NCI-H446 (cell line): Measurements from ENCODE around the gene SPAG16.
"Not testable (repeated sequence)": the region's sequence is repeated elsewhere in the genome, so short reads cannot be mapped to it uniquely, and the experiment has no call there.

Experiments
- DNase-seq, 2 experiments: peaks; one replicate each; lab custom pipeline; 2025; lab: John Stamatoyannopoulos, UW

The SPAG16 gene

DNA sequence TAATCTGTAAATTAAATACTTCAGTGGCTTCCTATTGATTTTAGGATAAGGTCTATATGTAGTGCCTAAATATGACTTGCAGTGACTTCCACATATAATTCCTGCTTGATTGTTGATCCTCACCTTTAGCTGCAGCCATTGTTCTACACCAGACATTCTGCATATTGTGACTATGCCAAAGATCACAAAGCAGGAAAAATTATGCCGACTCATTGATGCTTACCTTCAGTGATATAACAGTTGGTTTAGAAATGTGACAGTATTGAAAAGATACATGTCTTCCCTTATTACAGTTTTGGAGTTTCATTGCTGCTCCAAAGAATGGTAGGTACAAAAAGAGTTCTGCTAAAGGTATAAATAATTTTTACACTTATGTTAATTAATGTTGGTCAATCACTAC lies 12.3 kb upstream of the SPAG16 start:
- DNase-seq, result no peak

- no peak for DNase-seq
Measured at GRCh38 chr2:213274143-213274542, 10.1 kb upstream of the SPAG16 start.

- no peak for DNase-seq
Measured at GRCh38 chr2:213275265-213275664, 9.0 kb upstream of the SPAG16 start.

GRCh38 chr2:213277134-213277533 lies 7.1 kb upstream of the SPAG16 start:
- not testable (repeated sequence) for DNase-seq

- no peak for DNase-seq
Measured at GRCh38 chr2:213279116-213279620, 5.1 kb upstream of the SPAG16 start.

GRCh38 chr2:213279971-213280370 lies 4.3 kb upstream of the SPAG16 start:
- peak in 1 of 2 experiments; percentile 16 for DNase-seq

GRCh38 chr2:213281156-213281555 lies 3.1 kb upstream of the SPAG16 start:
- DNase-seq, result no peak

DNA sequence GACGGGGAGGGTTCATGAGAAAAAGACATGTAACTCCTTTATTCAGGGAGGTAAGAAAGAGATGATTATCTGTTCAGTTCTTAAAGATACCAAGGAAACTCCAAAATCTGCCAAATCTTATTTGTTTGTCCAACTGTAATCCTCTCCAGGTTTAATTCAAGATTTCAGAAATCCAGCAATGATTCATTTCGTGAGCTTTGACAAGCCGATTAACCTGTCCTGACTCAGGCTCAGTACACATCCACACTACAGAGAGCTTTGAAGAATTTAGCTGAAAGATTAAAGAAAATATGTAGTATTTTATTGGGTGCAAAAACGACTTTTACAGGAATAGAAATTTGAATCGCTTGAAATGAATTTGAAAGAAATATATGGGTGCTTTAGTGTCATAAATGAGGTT lies 1.1 kb downstream of the SPAG16 start:
- DNase-seq, result no peak

DNA sequence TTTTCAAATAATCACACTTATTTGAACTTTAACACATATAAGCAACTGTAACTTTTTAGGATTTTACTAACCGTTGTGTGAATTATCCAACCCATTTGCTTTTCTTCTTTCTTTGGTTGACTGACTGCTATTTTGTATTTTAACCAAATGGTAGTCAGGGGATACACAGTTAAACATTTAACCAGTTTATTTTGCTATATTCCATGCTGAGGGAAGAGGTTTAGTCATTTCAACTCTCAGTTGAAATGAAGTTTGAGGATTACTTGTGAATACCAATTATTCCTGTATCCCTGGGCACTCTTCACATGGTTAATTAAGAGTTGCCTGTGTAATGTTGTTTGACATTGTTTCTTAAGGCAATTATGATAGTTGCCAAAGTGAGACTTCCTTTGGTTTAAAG lies 1.9 kb downstream of the SPAG16 start:
- DNase-seq, result no peak

DNA sequence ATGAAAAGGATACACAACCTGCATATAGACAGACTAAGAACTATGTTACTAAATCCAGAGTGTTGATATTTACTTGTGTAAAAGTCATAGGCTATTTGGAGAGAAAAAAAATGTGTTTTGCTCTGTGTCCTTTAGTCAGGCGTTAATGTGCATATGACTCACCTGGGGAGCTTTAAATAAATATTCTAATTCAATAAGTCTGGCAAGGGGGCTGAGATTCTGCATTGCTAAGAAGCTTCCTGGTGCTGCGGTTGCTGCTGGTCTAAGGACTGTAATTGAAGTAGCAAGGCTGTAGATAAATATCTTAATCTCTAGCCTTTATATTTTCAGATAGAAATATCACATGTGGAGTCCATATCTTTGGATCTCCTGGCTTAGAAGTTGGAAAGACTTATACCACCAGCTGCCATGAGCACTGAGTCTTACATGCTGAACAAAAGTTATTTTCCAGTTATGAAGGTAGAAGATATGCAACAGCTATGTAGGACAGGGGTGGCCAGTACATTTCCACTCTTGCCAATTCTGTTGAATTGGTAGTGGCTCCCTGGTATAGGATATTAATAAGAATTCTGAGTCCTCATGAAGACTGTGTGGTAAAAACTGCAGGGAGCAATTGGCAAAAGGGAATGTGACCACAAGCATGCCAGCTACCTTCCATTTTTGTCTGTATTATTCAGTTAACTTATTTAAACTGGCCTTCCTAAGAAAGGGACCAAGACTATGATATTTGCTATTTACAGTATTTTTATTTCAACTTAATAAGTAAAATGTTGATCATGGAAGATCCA lies 4.8 kb downstream of the SPAG16 start:
- no peak for DNase-seq

- no peak for DNase-seq
Measured at GRCh38 chr2:213290501-213290900, 6.2 kb downstream of the SPAG16 start.

- no peak for DNase-seq
Measured at GRCh38 chr2:213296270-213296669, 12.0 kb downstream of the SPAG16 start.

GRCh38 chr2:213306316-213306942 lies 22.2 kb downstream of the SPAG16 start:
- DNase-seq, result peak; percentile 92 to 97

- peak; percentile 16 to 21 for DNase-seq
Measured at GRCh38 chr2:213315168-213315876, 31.1 kb downstream of the SPAG16 start.

- peak; percentile 43 to 81 for DNase-seq
Measured at GRCh38 chr2:213316001-213316735, 31.9 kb downstream of the SPAG16 start.

DNA sequence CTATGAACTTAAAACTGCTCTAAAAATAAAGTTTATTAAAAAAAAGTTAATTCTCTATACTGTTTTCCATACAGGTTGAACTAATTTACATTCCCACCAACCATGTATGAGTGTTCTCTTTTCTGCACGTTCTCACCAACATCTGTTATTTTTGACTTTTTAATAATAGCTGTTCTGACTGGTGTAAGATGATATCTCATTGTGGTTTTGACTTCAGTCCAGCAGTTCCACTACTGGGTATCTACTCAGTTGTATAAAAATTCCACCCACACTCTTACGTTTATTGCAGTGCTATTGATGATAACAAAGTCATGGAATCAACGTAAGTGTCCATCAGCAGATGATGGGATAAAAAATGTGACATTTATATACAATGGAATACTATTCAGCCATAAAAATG lies 33.7 kb downstream of the SPAG16 start:
- no peak for DNase-seq

- no peak for DNase-seq
Measured at GRCh38 chr2:213320604-213321003, 36.3 kb downstream of the SPAG16 start.

- DNase-seq, result no peak
Measured at GRCh38 chr2:213336253-213336770, 52.0 kb downstream of the SPAG16 start.

GRCh38 chr2:213353419-213353818 lies 69.2 kb downstream of the SPAG16 start:
- no peak for DNase-seq

- DNase-seq, result no peak
Measured at GRCh38 chr2:213376644-213377043, 92.4 kb downstream of the SPAG16 start.

DNA sequence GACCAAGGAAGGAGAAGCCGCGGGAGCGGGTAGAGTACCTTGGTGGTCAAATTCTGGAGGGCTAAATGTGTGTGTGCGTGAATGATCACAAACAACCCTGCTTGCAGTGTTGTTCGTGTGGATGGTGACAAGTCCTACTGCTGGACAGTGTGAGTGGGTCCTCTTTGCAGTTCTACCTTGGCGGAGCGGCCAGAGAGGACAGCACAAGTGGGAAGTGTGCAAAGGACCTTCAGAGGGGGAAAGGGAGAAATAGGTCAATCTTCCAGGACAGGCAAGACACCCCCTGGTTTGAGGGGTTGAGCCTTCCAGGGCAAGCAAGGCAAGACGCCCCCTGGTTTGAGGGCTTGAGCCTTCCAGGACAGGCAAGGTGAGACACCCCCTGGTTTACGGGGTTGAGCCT lies 122.8 kb downstream of the SPAG16 start:
- not testable (repeated sequence) for DNase-seq
